ENCODE measurements around the gene RTRAF. TPM values are rescaled to one million over a fixed set of nuclear protein-coding genes. Genes with fewer than 3 reads are reported as not detected.
A peak's percentile ranks its signal among the peaks of the same experiment; 100 is the strongest.

Gene RTRAF
- total RNA-seq, 1 donor from 2014 or later = 40.3 TPM

DNA sequence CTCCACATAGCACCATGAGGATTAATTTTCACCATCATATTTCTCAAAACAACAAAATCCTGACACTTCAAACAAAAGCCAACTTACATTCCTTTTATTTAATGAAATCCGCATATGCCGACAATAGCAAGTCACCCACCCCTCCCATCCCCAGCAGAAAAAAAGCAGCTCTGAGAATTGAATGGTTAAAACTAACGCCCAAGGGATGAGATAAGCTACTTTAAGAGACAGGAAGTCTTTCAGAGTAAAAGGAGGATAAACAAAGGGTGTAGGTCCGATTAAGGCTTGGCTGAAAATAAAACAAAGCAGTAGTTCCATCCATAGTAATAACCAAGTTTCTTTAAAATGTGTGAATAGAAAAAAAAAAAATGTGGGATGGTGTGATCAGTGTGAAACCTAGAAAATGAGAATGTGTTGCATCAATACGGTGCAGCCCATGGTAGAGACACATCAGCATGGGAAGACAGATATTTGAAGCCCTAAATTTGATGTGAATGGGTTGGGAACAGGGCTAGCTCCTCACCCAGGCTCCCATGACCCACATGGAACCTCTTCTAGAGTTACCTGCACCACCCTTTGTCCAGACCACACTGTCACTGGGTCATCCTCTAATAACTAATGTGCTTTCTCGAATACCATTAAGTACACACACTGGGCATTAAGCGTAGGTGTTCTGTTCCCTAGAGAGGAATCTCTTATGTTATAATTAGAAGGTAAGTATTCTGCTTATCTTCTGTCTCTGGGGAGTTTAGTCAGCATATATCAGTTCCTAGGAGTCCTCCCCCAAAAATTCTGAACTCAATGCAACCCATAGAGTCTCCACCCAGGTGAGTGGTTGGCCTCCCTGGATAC, 31.7 kb downstream of the RTRAF start:
- no peak for DNase-seq

DNA sequence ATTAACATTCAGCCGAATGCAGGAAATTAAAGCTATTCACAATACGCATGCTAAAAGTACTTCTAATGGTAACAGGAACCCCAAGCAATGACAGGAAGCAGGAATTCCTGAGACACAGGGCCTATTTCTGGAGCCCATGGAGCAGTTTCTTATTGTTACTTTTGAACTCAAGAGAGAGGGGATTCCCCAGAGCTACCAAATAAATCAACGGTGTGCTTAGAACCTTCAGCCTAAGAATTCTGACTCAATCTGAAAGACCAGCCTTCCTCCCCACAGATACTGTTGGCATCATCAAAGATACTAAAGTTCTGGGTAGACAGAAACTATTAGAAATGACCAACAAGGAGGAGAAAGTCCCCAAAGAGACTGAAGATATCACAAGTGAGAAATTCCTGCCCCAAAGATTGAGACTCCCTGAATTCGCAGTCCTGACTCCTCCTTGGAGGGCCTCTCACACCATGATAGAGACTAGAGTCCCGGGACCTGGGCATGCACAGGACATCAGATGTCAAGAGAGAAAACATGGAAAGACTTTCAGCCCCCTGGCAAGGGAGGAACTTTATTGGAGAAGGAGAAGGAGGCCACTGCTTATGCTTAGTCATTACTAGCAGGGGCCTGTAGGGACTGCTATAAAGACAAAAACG, 32.7 kb downstream of the RTRAF start:
- DNase-seq = no peak

DNA sequence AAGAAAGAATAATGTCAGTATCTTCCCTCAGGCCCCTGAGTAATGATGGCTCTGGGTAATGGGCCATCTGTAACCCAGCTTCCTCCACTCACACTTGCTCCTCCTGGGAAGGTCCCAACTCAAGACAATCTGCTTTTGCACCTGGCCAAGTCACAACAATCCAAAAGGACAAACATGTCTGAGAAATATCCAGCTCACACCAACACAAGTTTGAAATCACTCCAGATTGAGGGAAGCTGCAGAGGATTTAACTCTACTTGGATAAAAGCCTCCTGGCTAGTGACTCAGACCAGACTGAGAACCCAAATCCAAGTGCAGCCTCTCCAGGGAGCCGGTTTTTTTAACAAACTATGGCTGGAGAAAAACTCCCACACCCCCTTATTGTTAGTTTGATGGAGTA, 34.2 kb downstream of the RTRAF start:
- DNase-seq = peak; percentile 72

DNA sequence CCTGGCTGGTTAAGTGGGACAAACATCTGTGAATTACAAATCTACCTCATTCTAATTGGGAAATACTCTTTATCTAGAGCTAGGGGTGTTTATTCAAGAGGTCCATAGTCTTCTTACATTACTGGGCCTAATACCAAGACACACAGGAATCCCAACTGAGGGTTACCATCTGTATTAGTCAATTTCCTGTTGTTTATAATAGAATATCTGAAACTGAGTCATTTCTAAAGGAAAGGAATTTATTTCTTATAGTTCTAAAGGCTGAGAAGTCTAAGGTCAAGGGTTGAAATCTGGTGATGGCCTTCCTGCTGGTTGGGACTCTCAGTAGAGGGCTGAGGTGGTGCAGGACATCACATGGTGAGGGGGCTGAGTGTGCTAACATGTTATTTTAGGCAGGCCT, 36.0 kb downstream of the RTRAF start:
- DNase-seq = no peak

DNA sequence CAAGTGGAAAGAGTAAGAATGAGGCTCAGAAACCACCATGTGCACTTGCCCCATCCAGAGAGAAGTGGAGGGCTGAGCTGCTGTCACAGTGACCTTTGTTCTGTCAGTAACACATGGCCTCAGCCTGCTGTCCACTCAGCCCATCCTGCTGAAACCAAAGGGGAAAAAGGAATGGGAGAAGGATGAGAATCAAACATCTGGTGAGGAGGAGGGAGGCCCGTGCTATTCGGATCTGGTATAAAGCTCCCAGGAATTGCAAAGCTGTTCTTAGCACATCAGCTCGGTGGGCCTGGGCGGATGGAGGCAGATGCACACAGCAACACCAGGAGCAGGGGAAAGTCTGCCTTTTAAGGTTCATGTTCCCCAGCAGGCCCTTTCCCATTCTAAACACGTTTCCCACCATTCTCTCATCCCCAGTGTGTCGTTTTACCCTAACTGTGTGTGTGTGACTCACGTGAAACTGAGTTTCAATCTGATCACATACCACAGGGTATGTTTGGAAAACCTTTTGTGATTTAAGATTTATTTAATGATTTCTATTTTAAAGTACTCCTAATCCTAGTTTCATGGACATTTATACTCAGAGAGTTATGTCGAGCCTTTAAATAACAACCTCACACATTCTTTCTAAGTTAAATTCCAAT, 36.8 kb downstream of the RTRAF start:
- no peak for DNase-seq

DNA sequence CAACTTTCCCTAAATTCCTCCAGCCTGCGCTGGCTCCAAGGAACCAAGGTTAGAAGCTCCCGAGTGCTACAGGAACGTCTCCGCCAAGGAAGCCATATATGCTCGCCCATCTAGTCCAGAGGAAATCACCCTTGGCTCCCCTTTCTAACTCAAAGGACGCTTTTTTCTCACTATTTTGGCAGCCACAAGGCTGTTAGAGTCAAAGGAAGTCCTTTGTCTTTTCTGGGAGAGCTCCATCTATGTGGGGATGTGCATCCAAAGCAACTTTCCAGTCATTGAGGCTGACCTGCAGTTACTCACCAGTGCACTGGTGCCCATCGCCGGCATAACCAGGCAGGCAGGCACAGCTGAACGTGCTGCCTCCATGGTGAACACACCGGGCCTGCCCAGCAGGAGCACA, 37.6 kb downstream of the RTRAF start:
- DNase-seq = no peak

DNA sequence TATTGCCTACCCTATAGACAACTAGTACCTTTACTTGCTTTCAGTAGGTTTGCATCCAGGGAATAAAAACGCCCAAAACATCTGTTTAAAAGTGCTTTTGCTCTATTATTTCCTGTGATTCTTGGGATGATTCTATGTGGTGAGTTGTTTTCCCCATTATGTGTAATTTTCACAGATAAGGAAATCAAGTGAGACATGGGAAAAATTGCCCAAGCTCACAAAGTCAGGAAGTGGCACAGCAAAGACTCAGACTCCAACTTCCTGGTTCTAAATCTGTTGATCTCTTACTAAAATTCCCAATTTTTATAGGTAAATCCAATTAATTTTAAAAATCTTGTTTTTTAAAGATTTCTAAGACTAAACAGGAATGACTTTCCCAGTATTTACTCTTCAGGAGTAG, 40.5 kb downstream of the RTRAF start:
- no peak for DNase-seq

DNA sequence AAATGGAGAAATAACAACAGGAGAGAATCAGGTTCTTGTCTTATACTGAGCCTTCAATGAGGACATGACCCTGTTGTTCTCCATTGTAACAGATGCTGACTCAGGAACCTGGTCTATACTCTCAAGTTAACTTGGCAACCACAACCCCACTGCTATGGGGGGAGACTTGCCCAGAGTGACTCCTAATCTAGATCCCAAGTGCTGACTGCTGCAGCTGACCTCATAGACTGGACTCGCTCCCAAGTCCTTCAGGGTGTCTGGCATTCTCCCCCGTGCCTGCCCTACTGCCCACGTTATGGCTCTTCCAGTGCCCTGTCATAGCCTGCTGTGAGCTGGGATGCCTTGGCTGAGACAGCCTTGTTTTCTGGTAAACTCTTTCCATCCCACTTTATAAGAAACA, 42.4 kb downstream of the RTRAF start:
- no peak for DNase-seq

DNA sequence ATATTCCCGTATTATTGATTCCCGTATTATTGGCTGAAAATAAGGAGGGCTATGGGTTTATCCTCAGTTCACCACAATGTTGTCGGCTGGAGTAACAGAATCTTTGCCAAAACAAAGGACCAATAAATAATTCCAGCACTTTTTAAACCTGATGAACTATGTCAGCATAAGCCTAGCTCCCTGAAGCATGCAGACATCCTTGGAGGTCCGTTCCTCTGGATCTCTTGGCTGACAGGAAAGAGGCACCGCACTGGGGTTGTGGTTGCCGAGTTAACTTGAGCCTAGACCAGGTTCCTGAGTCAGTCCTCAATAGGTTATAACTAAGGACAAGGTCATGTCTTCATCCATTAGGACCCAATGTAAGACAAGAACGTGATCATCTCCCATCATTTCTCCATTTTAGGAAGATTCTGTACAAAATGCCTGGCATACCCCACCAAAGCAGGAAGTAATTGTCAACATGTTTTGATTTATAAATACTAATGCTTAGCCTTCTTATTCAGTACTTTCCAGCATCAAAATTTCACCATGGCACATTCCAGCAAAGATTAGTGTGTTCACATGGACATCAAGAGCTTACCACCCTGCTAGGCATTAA, 43.0 kb downstream of the RTRAF start:
- DNase-seq = no peak

DNA sequence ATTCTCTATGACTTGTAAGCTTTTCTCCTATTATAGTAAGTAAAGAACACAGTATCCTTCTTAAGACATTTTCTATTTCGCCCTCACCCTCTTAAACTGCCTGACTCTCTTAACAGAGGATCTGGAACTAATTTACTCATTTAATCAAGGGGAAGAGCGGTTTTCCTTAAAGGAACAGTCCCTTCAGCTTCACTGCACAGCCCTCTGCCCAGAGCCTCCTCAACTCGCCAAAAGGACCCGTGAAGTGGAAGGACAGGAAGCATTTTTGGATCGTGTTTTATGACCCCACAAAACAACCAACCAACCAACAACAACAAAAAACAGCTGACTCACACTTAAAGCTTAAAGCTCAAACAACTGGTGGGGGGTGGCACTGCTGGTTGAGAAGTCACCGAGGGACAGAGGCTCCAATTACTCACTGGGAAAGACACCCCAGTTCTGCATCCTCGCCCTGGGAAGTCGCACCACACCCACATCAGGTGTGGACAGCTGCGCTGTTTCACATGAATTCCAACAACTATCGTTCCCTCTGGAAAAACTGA, 43.8 kb downstream of the RTRAF start:
- DNase-seq = peak; percentile 34

DNA sequence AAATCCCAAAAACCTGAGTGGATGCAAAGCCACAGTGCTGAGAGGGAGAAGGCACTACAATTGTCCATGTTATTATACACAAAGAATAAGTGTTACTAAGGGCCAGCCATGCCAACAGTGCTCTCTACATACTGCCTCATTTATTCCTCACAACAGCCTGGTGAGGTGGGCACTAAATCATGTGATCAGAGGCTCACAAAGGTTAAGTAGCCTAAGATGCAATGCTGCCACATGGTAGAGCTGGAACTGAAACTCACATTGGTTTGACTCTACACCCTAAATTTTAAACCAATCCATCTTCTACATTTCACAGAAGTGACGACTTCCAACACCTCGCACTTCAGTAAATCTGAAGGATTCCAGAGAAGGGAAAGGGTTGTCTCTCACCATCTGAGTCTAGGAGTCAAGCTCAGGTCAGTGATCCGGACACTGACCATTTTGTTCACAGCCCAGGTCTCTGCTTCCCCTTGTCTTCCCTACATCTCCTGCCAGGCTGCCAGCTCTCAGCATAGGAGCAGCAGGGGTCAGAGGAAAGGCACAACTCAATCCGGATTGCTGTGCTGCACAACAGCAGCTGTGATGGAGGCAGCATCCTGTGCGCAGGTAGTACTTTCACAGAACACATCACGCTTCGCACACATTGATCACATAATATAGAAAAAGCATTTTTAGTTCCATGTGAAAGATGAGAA, 49.9 kb downstream of the RTRAF start:
- DNase-seq = no peak

DNA sequence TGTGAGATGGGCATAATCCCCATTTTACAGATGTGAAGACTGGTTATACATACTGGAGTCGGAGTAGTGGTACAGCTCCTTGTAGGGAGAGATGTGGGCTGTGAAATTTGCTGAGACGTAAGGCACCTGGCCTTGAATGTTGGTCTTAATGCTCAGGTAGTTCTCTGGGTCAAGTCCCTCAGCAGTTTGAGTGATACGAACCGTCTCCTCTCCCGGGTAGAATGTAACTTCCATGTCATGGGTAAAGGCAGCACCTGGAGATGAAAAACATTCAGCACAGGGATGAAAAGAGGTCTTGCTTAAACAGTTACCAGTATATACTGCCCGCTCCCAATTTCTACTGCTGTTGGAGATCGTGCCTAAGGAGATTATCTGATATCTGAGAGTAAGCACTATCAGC, 51.3 kb downstream of the RTRAF start:
- no peak for DNase-seq

DNA sequence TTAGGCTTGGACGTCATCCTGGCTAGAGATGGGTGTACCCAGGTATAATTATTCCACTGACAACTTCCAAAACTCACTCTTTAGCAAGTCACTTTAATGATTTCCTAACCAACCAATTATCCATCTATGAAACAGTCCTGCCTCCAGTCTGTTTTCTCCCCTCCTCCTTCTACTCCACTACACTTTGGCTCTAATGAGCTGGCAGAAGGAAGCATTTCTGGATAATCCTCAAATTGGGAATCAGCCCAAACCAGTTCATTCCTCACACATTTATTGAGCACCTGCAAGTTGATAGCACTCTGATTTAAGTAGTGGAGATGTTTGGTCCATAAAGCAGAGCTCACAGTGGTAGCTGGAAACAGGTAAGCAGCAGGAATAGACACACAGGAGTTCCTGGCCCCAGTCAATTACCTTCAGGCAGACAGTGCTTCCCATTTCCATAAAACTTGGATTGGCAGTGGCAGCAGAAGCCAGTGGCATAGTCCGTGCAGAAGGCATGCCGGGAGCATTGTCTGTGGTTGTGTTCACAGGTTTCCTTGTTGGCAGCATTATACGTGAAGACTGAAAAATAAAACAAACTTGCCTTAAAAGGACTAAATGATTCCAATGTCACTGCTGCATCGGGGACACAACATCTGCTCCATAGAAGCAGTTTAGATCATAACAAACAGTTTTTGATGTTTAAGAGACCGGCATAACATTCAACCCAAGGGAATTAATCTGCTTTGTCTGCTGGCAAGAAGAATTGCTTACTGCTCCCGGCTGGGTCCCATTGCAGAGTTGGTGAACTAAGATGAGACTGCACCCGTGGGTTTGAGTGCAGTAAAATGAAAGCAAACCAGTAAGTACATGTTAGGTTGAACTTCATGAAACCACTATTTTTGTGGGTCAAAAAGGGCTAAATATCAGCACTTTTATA, 53.3 kb downstream of the RTRAF start:
- no peak for DNase-seq

DNA sequence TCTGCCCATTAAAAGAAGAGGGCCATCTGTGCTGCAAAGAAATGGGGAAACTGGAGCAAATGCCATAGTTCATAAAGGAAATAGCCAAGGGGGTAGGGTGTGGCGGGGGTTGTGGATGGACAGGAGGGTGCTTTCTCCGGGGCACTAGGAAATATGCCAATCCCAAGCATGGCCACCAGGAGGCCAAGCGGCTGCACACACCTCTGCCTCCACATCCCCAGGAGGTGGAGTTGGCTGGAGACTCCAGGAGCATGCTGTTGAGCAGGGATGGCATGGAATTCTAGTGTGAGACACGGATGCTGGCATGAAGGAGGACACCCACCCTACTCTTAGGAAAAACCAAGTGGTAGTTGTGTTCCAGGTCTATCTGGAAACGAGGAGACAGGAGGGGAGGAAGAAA, 54.3 kb downstream of the RTRAF start:
- DNase-seq = no peak

DNA sequence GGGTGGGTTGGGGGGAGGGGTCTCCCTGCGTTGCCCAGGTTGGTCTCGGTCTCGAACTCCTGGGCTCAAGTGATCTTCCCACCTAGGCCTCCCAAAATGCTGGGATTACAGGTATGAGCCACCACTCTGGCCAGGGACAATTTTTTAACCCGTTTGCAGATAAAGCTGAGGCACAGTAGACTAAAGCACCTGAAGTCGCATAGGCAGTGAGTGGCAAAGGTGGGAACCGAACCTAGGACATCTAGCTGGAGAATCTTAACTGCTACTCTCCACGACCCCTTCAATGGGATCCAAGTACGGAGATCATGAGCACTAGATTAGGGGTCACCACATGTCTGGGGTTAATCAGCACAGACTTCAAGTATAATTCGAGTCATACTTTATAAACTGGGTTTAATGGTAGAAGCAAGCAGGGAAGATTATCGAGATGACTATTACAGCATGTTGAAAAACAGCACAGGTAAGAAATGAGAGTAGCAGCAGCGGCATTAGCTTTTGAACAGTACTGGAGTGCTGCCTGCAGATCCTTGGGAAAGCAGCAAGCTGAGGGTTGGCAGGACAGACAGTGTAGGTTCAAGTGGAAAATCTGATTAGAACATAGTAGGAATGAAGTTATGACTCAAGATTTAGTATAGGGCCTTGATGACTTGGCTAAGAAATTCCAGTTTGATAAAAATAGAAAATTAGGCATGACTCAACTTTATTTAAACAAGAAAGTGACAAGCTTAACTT, 55.6 kb downstream of the RTRAF start:
- no peak for DNase-seq

DNA sequence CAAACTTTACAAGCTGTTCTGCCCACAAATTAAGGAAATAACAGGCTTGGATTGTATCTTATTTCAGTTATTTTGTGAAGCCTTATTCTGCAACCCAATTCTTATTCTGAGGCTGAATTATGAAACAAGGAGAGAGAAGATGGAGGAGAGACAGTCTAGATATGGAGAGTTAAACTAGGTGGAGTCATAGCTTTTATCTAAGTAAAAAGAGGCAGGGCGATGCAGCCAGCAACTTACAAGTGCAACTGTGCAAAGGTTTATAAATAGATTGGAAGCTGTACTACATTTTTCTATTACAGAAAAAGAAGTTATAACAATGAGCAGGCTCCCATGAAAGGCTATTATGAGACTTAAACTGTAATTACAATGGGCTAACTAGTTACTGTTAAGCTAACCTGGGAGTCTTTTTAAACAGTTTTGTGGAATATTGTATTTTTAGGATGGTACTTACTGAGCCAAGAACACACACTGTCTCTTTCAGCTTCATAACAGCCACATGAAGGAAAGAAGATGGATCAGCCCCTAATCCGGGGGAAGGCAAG, 57.1 kb downstream of the RTRAF start:
- DNase-seq = no peak

DNA sequence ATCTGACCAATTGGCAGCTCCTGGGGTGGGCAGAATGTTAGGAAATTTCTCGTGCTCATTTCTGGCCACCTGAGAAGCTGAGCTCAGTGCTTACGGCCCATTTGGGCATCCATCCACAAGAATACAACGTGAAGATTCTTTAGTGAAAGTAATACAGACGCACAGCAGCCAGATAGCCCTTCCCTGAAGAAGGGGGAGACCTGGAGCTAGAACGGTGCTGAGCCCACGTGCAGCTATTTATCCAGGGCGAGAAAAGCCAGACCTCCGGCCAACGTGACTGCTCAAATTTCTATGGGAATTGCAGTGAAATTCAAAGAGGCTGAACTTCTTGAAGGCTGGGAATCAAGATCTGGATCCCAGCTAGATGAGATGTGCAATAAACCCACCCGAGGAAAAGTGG, 58.8 kb downstream of the RTRAF start:
- peak; percentile 61 for DNase-seq

DNA sequence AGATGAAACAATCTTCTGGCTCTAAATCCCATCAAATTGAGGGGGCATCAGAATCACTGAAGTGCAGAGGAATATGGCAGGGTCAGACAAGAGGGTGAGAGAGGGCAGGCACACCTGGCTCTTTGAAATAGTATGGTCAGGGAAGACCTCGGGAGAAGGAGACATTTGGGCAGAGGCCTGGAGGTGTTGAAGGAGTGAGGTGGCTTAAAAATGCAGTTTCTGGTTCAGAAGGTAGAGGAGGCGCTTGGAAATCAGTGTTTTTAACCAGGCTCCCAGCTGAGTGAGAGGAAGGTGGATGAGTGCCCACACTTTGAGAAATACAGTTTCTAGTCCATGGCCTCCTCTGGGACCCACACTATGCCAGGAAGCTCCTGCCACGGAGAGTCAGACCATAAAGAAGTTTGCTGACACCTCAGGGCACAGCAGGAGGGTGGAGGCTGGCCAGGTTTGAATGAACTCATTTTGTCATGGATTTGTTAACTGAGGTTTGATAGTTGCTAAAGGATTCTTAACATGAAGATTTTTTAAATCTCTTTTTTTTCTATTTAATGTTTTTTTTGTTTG, 59.4 kb downstream of the RTRAF start:
- no peak for DNase-seq

DNA sequence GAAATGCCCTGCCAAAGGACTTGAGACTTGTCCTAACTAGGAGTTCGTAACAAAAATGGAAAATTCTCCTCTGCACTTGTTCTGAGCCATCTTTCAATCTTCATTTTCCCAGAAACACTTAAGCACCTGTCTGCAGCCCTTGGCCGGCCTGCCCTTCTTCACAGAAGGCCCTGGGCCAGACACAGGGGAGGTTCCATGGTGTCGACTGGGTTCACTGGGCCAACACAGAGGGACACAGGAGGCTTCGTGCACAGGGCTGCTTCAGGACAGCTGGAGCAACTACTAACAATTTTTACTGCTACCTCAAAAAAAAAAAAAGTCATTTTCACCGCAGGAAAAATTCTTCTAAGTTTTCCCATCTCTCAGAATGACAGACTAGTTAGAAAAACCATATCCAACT, 59.9 kb downstream of the RTRAF start:
- no peak for DNase-seq
